HepG2 (cell line): ENCODE results near the gene SETD1B. TPM values are rescaled to one million over a fixed set of nuclear protein-coding genes. Genes with fewer than 3 reads are reported as not detected.

Experiments
- ARNTL ChIP-seq: sonication (generic); formaldehyde crosslinking; IDR thresholded peaks from 2 replicates; pipeline ENCODE4 v1.4.0; 2020; ENCODE audit warnings: mild to moderate bottlenecking, missing genetic modification reagents
- ESRRA ChIP-seq: sonication (generic); formaldehyde crosslinking; IDR thresholded peaks from 2 replicates; pipeline ENCODE4 v1.5.1; 2020; ENCODE audit warnings: mild to moderate bottlenecking, low read depth, missing genetic modification reagents
- GMEB2 ChIP-seq: IDR thresholded peaks from 2 replicates; pipeline ENCODE4 v1.6.1; 2016; ENCODE audit warnings: missing biosample characterization, missing genetic modification reagents, low read depth
- HNRNPK ChIP-seq: fragments of 200-400 bp; formaldehyde crosslinking; IDR thresholded peaks from 2 replicates; pipeline ENCODE4 v1.6.1; 2018; ENCODE audit warnings: low read length, low read depth, moderate library complexity, mild to moderate bottlenecking; ENCODE audit not compliant: poor library complexity, severe bottlenecking
- HNRNPL ChIP-seq: fragments of 200-400 bp; formaldehyde crosslinking; IDR thresholded peaks from 2 replicates; pipeline ENCODE4 v1.6.1; 2017; ENCODE audit warnings: mild to moderate bottlenecking, low read depth, low read length
- HOXA3 ChIP-seq: sonication (generic); formaldehyde crosslinking; IDR thresholded peaks from 2 replicates; pipeline ENCODE4 v1.5.0; 2020; ENCODE audit warnings: missing genetic modification reagents
- MYC ChIP-seq: sonication (generic); formaldehyde crosslinking; IDR thresholded peaks from 2 replicates; pipeline ENCODE4 v1.9.0; 2021; ENCODE audit warnings: missing genetic modification reagents, borderline replicate concordance
- PRDM15 ChIP-seq: sonication (generic); formaldehyde crosslinking; IDR thresholded peaks from 2 replicates; pipeline ENCODE4 v1.4.0; 2020; ENCODE audit warnings: missing genetic modification reagents
- REST ChIP-seq, 2 experiments: IDR thresholded peaks; 2 replicates each; pipeline ENCODE4 v1.6.1; 2011 to 2012; ENCODE audit warnings: low read length in 2 of 2, borderline replicate concordance in 1 of 2, low read depth in 1 of 2, mild to moderate bottlenecking in 1 of 2, moderate library complexity in 1 of 2
- ZNF790 ChIP-seq: sonication (generic); formaldehyde crosslinking; IDR thresholded peaks from 2 replicates; pipeline ENCODE4 v1.8.0; 2022; ENCODE audit warnings: missing genetic modification reagents, mild to moderate bottlenecking, borderline replicate concordance
- ZNF800 ChIP-seq: sonication (generic); formaldehyde crosslinking; IDR thresholded peaks from 2 replicates; pipeline ENCODE4 v1.4.0; 2020; ENCODE audit warnings: missing genetic modification reagents
- ZNF883 ChIP-seq: sonication (generic); formaldehyde crosslinking; IDR thresholded peaks from 2 replicates; pipeline ENCODE4 v1.5.1; 2020; ENCODE audit warnings: mild to moderate bottlenecking, missing genetic modification reagents; ENCODE audit errors: not compliant biosample characterization
- polyA plus RNA-seq, 8 experiments: library from polyadenylated mRNA; depleted of rRNA in 3 of 8; stranded (reverse) in 7 of 8; unstranded in 1 of 8; fragments of >200 nt; fragmentation: Illumina TruSeq in 4 of 8; extraction: Trizol in 4 of 8; gene quantifications; 2 replicates each; pipeline versions ENCODE4 v1.2.1 to v1.2.3, GENCODE V29; 2011 to 2016; ENCODE audit warnings: low read depth in 4 of 8, missing spikeins in 1 of 8, mixed read lengths in 1 of 8; ENCODE audit not compliant: insufficient read depth in 1 of 8
- total RNA-seq, 5 experiments: library from RNA; depleted of rRNA; stranded (reverse); fragments of >200 nt; fragmentation: Illumina TruSeq; extraction: Trizol; gene quantifications; 2 replicates each; pipeline ENCODE4 v1.2.3, GENCODE V29; 2016; ENCODE audit warnings: low read depth in 1 of 5
- TF ChIP-seq, protein P1 (sequence below): sonication (generic); formaldehyde crosslinking; IDR thresholded peaks from 2 replicates; pipeline ENCODE4 v1.5.1; 2020; ENCODE audit warnings: missing genetic modification reagents, mild to moderate bottlenecking, borderline replicate concordance

Gene SETD1B
- total and polyA plus RNA-seq, 2 of the 13 experiments (the other 11 are each of a cell fraction or from before 2014, with no cell fraction given) = 1.1 to 1.4 TPM

DNA sequence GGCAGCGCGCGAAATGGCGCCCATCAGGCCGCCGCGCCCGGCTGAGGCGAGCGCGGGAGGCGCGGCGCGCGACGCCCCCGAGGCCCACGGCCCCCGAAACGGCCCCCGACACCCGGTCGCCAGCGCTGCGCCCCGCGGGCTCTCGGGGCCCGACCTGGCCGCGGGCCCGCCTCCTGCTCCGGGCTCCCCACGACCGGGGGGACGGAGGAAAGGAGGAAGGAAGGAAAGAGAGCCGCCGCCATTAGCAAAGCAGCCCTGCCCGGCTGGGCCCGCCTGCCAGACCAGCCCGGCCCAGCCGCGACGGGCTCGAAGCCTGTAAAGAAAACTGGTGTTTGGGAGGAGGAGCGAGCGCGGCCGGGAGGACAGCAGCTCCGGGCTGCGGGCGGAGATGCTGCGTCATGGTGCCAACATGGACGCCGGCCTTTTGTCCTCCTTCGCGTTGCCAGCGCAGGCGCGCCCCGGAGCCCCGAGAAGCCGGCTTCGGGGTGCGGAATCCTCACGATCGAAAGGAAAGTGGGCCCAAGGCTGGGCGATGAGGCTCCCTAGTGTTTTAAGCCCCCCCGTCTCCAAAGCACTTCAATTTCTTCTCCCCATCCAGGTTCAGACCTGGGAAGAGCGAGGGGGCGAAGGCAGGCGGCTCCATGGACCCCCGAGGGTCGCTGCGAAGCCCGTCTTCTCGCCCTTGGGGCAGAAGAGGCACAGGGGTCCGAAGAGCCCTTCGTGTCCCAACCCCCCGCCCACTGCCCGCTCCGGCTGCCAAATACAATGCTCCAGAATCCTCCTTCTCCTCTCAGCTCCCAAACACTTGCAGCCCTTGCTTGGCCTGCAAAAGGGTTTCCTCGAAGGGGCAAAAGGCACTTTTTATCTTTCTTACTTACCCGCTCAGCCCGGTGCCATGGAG lies 2.9 kb upstream of the SETD1B start (continued):
- TF ChIP-seq HNRNPL (peak; percentile 66; the same call in 1 of the 2 replicates), PRDM15 (0 out of 2 replicates have a peak, but pooled peaks have one; percentile 37), ZNF883 (CRISPR knock-in tag) (no peak), ESRRA (CRISPR knock-in tag) (no peak), GMEB2 (CRISPR knock-in tag) (no peak), HNRNPK (peak; percentile 26), ZNF800 (CRISPR knock-in tag) (peak; percentile 46; the same call in 1 of the 2 replicates), ZNF790 (peak; percentile 73; the same call in 1 of the 2 replicates), HOXA3 (peak; percentile 79), ARNTL (no peak), REST (IDR thresholded peaks at IDR 0.05; ENCODE audit: borderline replicate concordance in 1 of 2, low read depth in 1 of 2, low read length in 2 of 2) (peak in 1 of 2 experiments; percentile 48; a peak in 1 of 4 replicates), MYC (CRISPR knock-in tag) (peak; percentile 56; the same call in 1 of the 2 replicates)
- TF ChIP-seq, protein P1, sequence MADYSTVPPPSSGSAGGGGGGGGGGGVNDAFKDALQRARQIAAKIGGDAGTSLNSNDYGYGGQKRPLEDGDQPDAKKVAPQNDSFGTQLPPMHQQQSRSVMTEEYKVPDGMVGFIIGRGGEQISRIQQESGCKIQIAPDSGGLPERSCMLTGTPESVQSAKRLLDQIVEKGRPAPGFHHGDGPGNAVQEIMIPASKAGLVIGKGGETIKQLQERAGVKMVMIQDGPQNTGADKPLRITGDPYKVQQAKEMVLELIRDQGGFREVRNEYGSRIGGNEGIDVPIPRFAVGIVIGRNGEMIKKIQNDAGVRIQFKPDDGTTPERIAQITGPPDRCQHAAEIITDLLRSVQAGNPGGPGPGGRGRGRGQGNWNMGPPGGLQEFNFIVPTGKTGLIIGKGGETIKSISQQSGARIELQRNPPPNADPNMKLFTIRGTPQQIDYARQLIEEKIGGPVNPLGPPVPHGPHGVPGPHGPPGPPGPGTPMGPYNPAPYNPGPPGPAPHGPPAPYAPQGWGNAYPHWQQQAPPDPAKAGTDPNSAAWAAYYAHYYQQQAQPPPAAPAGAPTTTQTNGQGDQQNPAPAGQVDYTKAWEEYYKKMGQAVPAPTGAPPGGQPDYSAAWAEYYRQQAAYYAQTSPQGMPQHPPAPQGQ = no peak
